ENCODE results near the gene TMPRSS15.

DNA sequence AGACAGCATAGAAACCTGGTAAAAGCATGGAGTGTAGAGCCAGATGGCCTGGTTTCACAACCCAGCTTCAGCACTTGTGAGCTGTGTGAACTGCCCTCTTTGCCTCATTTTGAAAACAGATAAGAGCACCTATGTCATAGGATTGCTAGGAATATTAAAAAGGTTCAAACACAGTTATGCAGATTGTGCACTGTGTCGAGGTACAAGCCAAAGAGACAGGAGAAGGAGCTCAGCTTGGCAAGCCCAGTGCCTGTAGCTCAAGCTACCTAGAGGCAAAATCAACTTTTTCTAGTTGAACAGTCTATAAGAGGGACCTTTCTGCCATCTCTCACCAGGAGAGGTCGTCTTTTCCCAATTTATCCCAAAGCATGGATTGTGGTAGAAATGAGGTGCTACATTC is 153.9 kb downstream of the TMPRSS15 start:
- TF ChIP-seq, protein P1, sequence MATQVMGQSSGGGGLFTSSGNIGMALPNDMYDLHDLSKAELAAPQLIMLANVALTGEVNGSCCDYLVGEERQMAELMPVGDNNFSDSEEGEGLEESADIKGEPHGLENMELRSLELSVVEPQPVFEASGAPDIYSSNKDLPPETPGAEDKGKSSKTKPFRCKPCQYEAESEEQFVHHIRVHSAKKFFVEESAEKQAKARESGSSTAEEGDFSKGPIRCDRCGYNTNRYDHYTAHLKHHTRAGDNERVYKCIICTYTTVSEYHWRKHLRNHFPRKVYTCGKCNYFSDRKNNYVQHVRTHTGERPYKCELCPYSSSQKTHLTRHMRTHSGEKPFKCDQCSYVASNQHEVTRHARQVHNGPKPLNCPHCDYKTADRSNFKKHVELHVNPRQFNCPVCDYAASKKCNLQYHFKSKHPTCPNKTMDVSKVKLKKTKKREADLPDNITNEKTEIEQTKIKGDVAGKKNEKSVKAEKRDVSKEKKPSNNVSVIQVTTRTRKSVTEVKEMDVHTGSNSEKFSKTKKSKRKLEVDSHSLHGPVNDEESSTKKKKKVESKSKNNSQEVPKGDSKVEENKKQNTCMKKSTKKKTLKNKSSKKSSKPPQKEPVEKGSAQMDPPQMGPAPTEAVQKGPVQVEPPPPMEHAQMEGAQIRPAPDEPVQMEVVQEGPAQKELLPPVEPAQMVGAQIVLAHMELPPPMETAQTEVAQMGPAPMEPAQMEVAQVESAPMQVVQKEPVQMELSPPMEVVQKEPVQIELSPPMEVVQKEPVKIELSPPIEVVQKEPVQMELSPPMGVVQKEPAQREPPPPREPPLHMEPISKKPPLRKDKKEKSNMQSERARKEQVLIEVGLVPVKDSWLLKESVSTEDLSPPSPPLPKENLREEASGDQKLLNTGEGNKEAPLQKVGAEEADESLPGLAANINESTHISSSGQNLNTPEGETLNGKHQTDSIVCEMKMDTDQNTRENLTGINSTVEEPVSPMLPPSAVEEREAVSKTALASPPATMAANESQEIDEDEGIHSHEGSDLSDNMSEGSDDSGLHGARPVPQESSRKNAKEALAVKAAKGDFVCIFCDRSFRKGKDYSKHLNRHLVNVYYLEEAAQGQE (IDR thresholded peaks at IDR 0.05): no peak
- TF ChIP-seq CTCF (IDR thresholded peaks at IDR 0.05; ENCODE audit: low read depth, low read length, missing input control) (peak; percentile 7), MAX (IDR thresholded peaks at IDR 0.05) (no peak)
